GM19397 (cell line): ENCODE data around the gene TOX3.
A peak's percentile ranks its signal among the peaks of the same experiment; 100 is the strongest.

Source experiments
- ATAC-seq: cut with Tn5 transposase; IDR thresholded peaks from one replicate; pipeline ENCODE4 v1.9.1; 2021; ENCODE audit warnings: mild to moderate bottlenecking, moderate library complexity; ENCODE audit not compliant: unreplicated experiment

TOX3 gene

GRCh38 chr16:52496051-52496876, 50.7 kb downstream of the TOX3 start:
- ATAC-seq: no peak

GRCh38 chr16:52494621-52495020, 52.3 kb downstream of the TOX3 start:
- ATAC-seq: no peak

DNA sequence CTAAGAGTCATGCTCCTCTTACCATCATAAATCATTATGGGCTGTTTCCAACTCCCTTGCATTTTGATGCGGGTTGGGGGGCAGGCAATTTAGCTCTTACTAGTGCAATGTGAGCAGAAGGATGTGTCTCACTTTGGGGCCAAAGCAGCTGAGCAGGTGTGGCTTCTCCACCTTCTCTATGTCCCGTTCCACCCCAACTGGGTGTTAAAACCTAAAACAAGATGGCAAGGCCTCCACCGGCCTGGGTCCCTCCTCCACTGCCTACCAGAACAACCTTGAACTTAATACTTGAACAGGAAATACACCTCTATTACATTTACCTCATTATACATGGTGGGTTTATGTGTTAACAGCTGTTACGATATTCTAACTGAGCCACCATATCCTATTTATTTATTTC, 52.8 kb downstream of the TOX3 start:
- ATAC-seq: no peak

GRCh38 chr16:52492789-52493357, 54.1 kb downstream of the TOX3 start:
- ATAC-seq: peak; percentile 62

- ATAC-seq: no peak
These were observed 55.7 kb downstream of the TOX3 start for GRCh38 chr16:52491216-52491615.

DNA sequence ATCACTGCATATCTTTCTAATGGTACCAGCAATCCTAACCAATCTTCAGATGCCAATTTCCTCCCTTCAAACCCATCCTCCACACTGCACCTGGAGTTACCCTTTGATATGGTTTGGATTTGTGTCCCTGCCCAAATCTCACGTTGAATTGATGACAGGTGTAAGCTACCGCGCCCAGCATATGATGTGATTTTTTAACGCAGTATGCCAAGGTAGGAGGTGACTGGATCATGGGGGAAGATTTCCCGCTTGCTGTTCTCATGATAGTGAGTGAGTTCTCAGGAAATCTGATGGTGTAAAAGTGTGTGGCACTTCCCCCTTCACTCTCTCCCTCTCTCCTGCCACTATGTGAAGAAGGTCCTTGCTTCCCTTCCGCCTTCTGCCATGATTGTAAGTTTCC, 57.0 kb downstream of the TOX3 start:
- no peak for ATAC-seq

DNA sequence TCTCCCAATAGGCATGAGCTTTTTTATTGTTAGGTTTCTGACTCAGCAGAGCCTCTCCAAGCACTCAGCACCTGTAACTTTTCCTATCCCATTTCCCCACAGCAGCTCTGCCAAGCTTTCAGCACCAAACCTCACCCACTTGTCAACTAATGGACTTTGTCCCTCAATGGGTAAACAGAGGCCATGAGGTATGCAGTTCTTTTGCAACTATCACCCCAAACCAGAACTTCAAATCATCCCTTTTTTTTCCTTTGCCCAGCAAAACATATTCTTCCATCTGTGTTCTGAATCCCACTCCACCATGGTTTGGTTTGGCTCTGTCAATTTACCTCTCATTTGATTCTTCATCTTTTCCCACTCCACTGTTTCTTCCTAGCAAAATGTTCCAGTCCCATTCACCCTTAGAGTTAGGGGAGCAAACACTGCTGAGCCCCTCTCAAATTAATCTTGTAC, 58.1 kb downstream of the TOX3 start:
- no peak for ATAC-seq

GRCh38 chr16:52487849-52488457, 59.0 kb downstream of the TOX3 start:
- no peak for ATAC-seq

- ATAC-seq: no peak
These were observed 66.7 kb downstream of the TOX3 start for GRCh38 chr16:52480237-52480636.

DNA sequence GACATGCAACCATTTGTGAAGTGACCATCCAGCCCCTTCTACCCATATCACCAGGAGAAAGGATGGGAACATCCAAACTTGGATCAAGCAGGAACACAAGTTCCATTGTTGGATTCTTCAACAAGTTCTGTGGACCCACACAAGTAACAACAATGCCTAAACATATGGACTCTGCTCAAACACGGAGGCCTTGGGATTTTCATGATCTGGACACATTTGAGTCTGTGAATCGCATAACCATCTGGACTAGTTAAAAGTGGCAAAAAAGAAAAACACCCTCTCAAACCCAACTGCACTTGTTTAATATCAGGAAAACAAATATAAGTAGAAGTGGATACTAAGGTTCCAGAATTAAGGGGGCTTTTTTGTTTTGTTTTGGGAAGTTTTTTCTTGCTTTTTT, 70.8 kb downstream of the TOX3 start:
- ATAC-seq: no peak

GRCh38 chr16:52474679-52475078, 72.3 kb downstream of the TOX3 start:
- no peak for ATAC-seq

DNA sequence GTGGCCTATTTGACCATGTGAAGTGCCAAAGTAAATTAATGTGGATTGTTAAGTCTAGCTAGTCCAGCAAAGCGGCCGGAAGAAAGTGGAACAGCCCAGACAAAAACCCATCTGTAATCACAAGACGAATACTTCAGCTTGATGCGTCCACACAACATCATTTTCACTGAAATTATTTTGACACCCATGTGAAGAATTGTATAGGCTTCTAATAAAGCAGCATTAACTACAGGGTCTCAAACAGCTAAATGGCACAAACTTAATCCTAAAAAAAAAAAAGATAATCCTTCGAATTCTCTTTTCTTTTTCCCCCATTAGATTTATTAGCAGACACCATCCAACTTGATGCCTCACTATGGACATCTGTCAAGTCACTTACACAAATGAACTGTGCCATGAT, 73.8 kb downstream of the TOX3 start:
- no peak for ATAC-seq

- ATAC-seq: no peak
These were observed 75.1 kb downstream of the TOX3 start for GRCh38 chr16:52471650-52472370.

DNA sequence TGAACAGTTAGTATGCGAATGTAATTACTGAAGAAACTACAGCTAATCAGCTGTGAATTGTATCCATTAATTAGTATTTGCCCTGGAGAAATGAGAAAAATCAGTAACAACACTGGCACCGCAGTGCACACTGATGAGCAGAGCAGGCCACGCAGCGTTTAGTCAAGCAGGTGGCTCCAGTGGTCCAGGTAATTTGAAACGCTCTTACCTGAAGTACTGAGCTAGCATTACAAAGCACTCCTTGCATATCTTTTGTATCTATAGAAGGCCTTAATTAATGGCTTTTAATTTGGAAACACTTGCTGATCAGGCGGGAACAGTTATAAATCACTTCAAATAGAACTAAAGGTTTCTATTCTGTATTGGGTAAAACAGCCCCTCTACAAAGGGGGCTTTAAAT, 76.4 kb downstream of the TOX3 start:
- ATAC-seq: no peak

DNA sequence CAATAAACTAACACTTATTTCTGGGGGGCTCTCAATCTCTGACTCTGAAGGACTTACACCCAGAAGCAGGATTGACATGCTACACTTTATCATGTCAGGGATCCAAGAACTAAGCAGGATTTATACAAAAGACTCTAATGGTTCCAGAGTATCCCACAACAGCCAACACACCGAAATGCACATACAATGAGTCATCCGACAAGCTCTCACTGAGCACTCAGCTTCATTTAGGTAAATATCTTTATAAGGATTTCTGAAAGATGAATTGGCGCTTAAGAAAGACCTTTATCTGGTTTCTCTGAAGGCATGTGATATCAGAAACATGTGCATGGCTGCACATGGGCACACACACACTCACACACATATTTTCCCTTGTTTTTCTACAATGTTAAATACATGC, 77.2 kb downstream of the TOX3 start:
- ATAC-seq: no peak

DNA sequence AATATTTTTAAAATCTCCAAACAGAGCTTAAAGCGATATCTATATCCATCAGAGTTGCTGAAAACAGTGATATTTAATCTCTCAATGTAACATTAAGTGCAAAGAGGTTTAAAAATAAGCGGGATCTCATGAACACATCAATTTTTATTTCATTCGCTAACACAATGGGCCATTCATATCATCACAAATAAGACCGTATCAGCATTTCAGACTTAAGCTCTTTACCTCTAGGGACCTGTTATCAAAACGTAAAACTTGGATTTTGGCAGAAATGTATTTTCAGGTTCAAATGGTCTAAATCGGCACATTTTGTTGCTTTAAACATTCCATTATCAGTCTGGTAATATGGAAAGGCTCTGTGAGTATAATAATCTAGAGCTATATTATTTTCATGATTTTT, 77.9 kb downstream of the TOX3 start:
- ATAC-seq: no peak

DNA sequence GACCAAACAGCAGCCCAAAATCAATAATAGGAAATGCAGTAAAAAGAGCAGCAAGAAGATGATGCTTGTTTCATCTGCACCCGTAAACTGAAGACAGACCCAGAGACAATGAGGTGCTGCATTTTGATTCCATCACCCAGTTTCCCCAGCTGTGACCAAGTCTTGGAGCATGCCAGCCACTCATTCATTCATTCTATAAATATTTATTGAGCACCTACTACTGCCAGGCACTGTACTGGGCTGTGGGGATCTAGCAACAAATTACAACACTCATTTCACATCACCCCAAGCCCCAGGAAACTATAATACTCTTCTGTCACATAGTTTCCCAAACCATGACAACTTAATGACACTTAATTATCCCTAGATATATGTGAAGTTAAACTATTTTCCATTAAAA, 79.2 kb downstream of the TOX3 start:
- no peak for ATAC-seq

GRCh38 chr16:52466994-52467393, 79.9 kb downstream of the TOX3 start:
- no peak for ATAC-seq

DNA sequence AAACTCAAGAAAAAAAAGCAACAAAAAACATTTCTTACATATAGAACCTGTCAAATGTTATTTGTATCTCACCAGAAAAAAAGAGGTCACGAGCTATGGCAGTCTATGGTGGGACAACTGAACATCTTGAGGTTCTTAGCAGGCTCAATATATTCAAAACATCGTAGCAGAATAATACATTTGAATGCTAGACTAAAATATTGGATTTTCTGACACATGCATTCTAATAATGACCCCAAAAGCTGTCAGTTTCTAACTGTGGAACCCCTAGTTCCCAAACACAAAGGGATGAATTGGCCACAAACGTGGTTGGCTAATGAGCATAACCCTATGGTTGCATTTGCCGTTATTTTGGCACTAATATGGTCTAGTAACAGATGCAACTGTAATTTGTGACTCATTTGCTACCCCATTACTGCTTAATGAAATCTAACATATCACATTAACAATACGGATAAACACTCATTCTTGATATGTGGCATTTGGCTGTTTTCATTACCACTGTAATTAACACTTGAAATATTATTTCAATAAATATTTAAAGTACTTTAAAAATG, 81.2 kb downstream of the TOX3 start:
- no peak for ATAC-seq

- no peak for ATAC-seq
These were observed 83.0 kb downstream of the TOX3 start for GRCh38 chr16:52463904-52464303.

DNA sequence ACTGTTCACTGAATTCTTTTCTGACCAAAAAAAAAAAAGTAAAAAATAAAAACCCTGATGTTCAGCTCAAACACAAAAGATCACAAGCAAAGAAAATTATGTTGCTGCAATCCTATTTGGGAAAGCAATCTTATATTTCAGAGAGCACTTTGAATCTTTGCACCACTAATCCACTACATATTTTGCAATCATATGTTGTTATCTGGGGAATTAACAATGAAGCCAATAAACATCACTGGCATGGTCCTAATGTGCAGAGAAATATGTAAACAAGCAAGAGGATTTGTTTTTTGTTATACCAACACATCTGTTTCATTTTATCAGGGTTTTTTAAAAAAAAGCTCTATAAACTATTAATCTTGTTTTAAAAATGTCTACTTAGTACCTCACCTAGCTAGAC, 84.1 kb downstream of the TOX3 start:
- ATAC-seq: no peak
